GM18520 (cell line): ENCODE measurements around the gene PIM1.

ENCODE experiments used
- ATAC-seq: cut with Tn5 transposase; IDR thresholded peaks from one replicate; pipeline ENCODE4 v1.9.1; 2021; ENCODE audit not compliant: unreplicated experiment

Gene PIM1

GRCh38 chr6:37137201-37138090, 32.5 kb upstream of the PIM1 start:
- ATAC-seq = peak; percentile 51

- ATAC-seq = no peak
Observed at GRCh38 chr6:37138856-37139229, 31.1 kb upstream of the PIM1 start.

GRCh38 chr6:37139230-37139962, 30.6 kb upstream of the PIM1 start:
- ATAC-seq = no peak

GRCh38 chr6:37140145-37140544, 29.8 kb upstream of the PIM1 start:
- no peak for ATAC-seq

GRCh38 chr6:37141281-37142049, 28.5 kb upstream of the PIM1 start:
- ATAC-seq = no peak

DNA sequence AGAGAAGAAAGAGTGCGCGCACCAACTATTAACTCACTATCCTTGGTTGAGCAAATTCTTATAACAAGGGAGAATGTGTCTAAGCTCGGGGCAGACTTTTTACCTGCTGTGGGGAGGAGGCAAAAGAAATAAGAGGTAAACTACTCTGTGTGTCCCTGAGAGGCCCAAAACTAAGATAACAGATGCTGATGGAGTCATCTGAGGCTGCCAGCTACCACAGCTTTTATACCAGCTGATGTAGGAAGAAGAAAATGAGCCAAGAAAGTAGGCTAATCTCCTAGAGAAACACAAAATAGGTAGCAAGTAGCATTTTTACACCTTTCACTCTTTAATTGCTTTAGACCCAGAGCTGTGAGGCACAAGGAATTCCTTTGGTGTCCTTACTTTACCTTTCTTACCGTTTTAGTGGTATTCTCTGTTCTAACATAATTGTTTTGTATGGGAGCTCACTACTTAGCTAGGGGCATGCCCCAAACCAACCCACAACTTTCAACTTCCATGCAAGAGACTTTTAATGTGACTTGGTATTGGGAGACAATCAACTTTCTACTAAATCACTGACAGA, 27.8 kb upstream of the PIM1 start:
- no peak for ATAC-seq

DNA sequence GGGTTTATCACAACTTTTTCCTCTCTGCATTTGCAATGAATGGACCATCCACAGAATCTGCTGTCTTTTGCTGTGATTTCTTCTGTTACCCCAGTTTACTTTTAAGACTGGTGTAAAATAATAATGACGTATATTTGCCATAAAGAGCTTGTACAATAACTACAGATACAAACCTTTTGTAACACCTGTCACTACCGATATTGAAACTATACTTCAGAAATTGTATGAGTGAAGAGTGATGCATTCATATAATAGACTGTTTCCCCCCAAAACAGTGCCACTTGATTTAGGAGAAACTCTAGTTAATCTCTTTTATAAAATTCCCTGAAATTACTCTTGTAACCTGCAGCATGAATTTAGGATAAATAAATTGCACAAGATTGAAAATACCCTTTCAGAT, 26.4 kb upstream of the PIM1 start:
- ATAC-seq = no peak

DNA sequence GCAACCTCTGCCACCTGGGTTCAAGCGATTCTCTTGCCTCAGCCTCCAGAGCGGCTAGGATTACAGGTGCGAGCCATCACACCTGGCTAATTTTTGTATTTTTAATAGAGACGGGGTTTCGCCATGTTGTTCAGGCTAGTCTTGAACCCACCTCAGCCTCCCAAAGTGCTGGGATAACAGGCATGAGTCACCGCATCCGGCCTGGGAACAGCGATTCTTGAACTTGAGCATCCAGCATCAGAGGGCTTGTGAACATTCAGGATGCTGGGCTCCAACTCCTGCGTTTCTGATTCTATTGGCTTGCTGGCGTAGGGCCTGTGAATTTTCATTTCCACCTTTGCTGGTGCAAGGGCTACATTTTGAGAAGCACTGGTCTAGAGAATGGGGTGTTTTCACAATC, 24.5 kb upstream of the PIM1 start:
- no peak for ATAC-seq

- ATAC-seq = no peak
Observed at GRCh38 chr6:37146735-37147157, 23.2 kb upstream of the PIM1 start.

DNA sequence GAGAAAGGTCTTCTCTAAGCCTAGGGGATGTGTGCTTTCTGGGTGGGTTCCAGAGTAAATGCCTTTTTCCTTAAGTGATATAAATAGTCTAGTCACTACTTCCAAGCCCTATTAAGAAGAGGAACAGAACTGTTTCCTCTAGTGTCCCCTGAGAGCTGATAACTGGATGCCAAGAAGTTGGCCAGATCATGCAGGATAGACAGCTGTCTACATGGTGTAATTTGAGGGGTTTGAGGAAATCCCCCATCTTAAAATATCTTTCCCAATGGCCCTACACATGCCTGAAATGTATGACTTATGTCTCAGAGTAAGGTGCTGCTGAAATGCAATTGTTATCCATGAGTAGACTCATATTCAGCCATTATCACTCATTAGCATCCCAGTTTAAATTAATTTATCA, 20.2 kb upstream of the PIM1 start:
- no peak for ATAC-seq

DNA sequence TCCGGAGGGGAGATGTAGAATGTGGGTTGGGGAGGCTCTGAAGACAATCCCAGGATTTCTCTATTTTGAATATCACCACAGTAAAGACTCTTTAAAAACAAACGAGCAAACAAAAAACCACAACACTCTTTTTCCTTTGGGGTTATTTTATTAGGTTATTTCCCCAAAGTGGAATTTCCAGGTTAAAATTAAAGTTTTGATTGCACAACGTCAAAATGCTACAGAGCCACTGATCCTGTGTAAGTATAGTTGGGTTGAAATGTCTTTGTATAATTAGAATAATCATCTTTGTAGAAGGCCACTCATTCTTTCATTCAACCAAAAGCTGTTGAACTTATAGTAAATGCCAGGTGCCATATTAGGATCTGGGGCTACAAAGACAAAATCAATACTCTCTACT, 19.6 kb upstream of the PIM1 start:
- ATAC-seq = no peak

GRCh38 chr6:37155394-37156312, 14.3 kb upstream of the PIM1 start:
- ATAC-seq = peak; percentile 95

GRCh38 chr6:37158508-37158907, 11.4 kb upstream of the PIM1 start:
- ATAC-seq = no peak

DNA sequence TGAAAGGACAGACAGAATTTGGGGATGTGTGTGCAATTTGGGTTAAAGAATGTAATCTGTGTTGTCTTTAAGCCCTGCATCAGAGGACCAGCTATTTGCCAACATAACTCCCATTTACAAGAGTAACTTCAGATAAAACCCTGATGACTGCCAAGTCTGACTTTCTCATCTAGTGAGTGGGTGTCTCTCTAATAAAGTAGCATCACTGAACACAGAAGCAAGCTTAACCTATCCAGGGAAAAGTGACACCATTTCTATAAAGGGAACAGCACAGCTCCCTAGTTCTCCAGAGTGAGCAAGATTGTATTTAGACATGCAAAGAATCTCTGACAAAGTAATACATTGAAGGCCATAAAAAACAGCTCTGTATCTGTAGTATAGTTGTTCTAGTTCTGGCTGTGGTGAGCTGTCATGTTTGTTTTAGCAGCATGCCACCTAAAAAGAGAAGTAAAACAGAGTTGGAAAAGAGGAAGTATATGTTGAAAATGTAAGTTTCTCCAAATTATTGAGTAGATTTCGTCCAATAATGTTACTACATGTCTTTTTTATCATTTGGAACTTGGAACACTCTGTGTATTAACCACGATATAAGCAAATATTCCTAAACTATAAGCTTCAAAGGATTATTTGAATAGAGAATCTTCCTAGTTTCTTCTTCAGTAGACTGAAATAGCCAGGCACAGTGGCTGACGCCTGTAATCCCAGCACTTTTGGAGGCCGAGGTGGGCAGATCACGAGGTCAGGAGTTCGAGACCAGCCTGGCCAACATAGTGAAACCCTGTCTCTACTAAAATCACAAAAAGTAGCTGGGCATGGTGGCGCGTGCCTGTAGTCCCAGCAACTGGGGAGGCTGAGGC, 8.8 kb upstream of the PIM1 start:
- no peak for ATAC-seq

DNA sequence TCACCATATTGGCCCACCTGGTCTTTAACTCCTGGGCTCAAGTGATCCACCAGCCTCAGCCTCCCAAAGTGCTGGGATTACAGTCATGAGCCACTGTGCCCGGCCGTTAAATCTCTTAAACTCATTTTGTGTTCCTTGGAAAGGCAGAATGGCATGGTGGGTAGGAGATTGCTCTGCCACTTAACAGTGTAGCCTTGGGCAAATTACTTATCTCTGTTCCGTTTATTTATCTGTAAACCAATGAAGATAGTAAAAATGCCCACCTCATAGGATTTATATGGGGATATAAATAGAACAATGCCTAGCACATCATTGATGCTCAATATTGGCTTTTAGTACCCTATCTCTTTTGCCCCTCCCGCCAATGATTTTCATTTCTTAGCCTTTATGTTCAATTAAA, 7.2 kb upstream of the PIM1 start:
- no peak for ATAC-seq

DNA sequence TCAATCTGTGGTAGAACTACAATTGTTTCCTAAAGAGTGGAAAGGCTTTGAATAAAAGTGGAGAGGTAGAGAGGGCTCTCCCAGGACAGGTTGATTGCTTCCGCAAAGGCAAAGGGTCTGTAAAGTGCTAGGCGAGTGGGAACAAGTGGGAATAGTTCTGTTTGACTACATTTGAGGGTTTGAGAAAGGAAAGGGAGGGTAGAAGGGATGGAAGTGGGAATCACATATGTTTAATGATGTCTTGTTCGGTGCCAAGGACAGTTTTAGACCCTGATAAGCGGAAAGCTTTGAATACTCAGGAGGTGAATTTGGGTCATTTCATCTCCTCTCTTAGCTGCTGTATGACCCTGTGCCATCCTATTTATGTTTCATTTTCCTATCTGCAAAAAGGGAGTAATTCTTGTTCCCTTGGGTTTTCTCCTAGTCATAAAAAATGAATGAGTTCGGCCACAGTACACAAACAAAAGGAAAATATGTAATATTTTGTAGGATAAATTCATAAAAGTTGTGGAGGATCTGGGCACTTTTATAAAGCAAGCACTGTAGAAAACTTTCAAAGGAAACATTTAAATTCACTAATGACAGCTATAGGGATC, 1.7 kb upstream of the PIM1 start:
- ATAC-seq = no peak

DNA sequence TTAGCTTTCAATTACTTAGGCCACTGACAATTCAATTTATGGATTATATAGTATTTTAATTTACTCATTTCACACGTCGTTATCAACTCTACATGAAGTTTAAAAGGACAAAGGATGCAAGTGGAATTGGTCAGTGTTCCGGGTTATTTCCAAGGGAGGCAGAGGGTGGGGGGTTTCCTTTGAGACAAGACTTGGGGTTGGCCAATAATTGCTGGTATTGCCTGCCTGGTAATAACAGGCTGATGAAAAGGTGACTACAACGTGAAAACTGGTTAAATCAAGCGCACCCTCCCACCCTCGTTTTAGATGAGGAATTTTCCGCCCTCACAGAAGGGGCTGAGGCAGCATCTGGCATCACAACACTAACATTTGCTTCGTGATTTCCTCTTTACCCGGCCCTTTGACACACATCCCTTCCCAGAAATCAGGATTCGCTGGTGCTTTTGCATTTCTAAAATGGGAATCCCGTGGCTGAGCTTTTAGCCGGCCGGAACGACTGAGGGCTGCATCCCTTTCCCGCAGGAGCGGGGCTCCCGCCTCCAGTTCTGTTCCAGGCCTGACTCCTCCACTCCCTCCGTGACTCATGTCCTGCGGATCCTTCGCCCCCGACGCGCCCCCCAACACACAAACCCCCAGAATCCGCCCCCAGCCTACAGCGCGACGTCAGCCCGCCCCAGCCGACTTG, 999 bp upstream of the PIM1 start:
- no peak for ATAC-seq
